Brain microvascular endothelial cell (primary cell): ENCODE measurements around the gene SESTD1.

Experiments
- DNase-seq: peaks from one replicate; pipeline ENCODE4 v3.0.0-alpha.2; 2020
- H3K27ac ChIP-seq: fragments of 250-450 bp; sonication (Bioruptor Pico); 2 replicates; pipeline ENCODE4 v1.5.1; 2020; ENCODE audit warnings: mild to moderate bottlenecking, moderate library complexity
- H3K27me3 ChIP-seq: fragments of 250-450 bp; sonication (Bioruptor Pico); replicated peaks from 2 replicates; pipeline ENCODE4 v1.5.1; 2020; ENCODE audit warnings: mild to moderate bottlenecking
- H3K36me3 ChIP-seq: fragments of 250-450 bp; sonication (Bioruptor Pico); replicated peaks from 2 replicates; pipeline ENCODE4 v1.5.1; 2020; ENCODE audit warnings: mild to moderate bottlenecking
- H3K4me3 ChIP-seq: 2 replicates; pipeline ENCODE4 v1.5.1; 2011; ENCODE audit warnings: low read depth, mild to moderate bottlenecking, control low read depth, low read length, moderate library complexity
- CTCF ChIP-seq: IDR thresholded peaks from 2 replicates; pipeline ENCODE4 v1.5.1; 2011; ENCODE audit warnings: low read depth, mild to moderate bottlenecking, moderate library complexity, low read length, control low read depth, inconsistent platforms; ENCODE audit errors: missing control alignments
- in situ Hi-C: cut with HindIII; loops from 2 replicates; pipeline ENCODE4 v1.10.0; 2017; ENCODE audit warnings: low sequenced_read_pairs, low pct_ligation_motif_present

Gene SESTD1

GRCh38 chr2:179072527-179072926 is 192.1 kb downstream of the SESTD1 start:
- no peak overlapping the region for H3K27ac ChIP-seq
- no peak for DNase-seq
- H3K36me3 ChIP-seq, result no peaks in the 10 kb centered on the region
- H3K4me3 ChIP-seq, result no peak overlapping the region
- no peak for TF ChIP-seq CTCF
- no peaks in the 10 kb centered on the region for H3K27me3 ChIP-seq
- in situ Hi-C loops, result no loop called here

GRCh38 chr2:179071810-179072355 is 192.7 kb downstream of the SESTD1 start:
- H3K27me3 ChIP-seq, result no peaks in the 10 kb centered on the region

GRCh38 chr2:179070895-179071294 is 193.7 kb downstream of the SESTD1 start:
- no peak for TF ChIP-seq CTCF
- Histone ChIP-seq H3K4me3 (no peak overlapping the region), H3K27me3 (no peaks in the 10 kb centered on the region), H3K36me3 (no peaks in the 10 kb centered on the region), H3K27ac (no peak overlapping the region)
- no peak for DNase-seq
- in situ Hi-C loops, result no loop called here

More at GRCh38 chr2:179071810-179072355, 192.7 kb downstream of the SESTD1 start:
- DNase-seq, result no peak
- no peak overlapping the region for H3K4me3 ChIP-seq
- TF ChIP-seq CTCF, result no peak
- in situ Hi-C loops, result no loop called here
- no peaks in the 10 kb centered on the region for H3K36me3 ChIP-seq
- H3K27ac ChIP-seq, result no peak overlapping the region

GRCh38 chr2:179069685-179070084 is 194.9 kb downstream of the SESTD1 start:
- TF ChIP-seq CTCF, result no peak
- H3K27me3 ChIP-seq, result no peaks in the 10 kb centered on the region
- no peak overlapping the region for H3K4me3 ChIP-seq
- in situ Hi-C loops, result no loop called here
- no peaks in the 10 kb centered on the region for H3K36me3 ChIP-seq
- H3K27ac ChIP-seq, result no peak overlapping the region
- no peak for DNase-seq

GRCh38 chr2:179068991-179069643 is 195.5 kb downstream of the SESTD1 start:
- Histone ChIP-seq H3K27ac (no peak overlapping the region), H3K27me3 (no peaks in the 10 kb centered on the region), H3K36me3 (no peaks in the 10 kb centered on the region), H3K4me3 (no peak overlapping the region)
- TF ChIP-seq CTCF, result no peak
- DNase-seq, result no peak
- in situ Hi-C loops, result no loop called here
